ENCODE measurements around the gene AFG1L.
A peak's percentile ranks its signal among the peaks of the same experiment; 100 is the strongest.

Gene AFG1L

GRCh38 chr6:108561742-108562502, 267.1 kb downstream of the AFG1L start:
- peak overlapping the region; percentile 100 for H3K27ac ChIP-seq (ENCODE audit: low read depth, low read length)
- H3K4me3 ChIP-seq (ENCODE audit: low read depth in 1 of 2, low read length in 2 of 2) = peak overlapping the region; percentile 83 to 94
- H3K4me1 ChIP-seq (ENCODE audit: insufficient read depth, low read length) = peaks cover 34% of the 10 kb centered on the region
- H3K27me3 ChIP-seq (ENCODE audit: control insufficient read depth in 1 of 2, insufficient read depth in 2 of 2, low read length in 2 of 2) = no peaks in the 10 kb centered on the region
- H3K9ac ChIP-seq (ENCODE audit: low read length) = peak overlapping the region; percentile 79
- H3K9me3 ChIP-seq (ENCODE audit: low read length) = no peaks in the 10 kb centered on the region
- H3K36me3 ChIP-seq (ENCODE audit: insufficient read depth, low read length) = peaks cover under 1% of the 10 kb centered on the region

DNA sequence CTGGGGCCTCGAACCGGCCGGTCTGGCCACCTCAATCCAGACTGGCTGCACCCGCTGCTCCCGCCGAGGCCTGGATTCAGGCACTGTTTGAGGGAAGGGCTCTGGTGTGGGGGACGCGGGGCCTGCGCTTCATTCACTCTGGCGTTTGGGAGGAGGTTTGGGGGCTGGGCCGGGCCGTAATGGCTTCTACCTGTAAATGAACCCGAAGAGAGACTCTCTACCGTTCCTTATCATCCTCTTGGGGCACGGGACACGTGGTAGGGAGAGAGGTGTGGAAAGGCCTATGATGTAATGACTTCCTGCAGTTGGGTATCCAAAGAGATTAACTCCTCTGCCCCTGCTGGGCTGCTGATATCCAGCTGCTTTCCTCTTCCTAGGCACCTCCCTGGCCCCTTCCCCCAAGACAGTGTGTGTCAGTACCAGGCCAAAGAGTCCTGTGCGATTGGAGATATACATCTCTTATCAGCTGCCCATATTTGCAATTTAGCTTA, 267.7 kb downstream of the AFG1L start:
- Histone ChIP-seq H3K9me3 (ENCODE audit: low read length) (no peaks in the 10 kb centered on the region), H3K9ac (ENCODE audit: low read length) (peak overlapping the region; percentile 79), H3K4me3 (ENCODE audit: low read depth in 1 of 2, low read length in 2 of 2) (peak overlapping the region; percentile 83 to 94), H3K36me3 (ENCODE audit: insufficient read depth, low read length) (peaks cover 6% of the 10 kb centered on the region), H3K27me3 (ENCODE audit: control insufficient read depth in 1 of 2, insufficient read depth in 2 of 2, low read length in 2 of 2) (no peaks in the 10 kb centered on the region), H3K4me1 (ENCODE audit: insufficient read depth, low read length) (peaks cover 36% of the 10 kb centered on the region), H3K27ac (ENCODE audit: low read depth, low read length) (peak overlapping the region; percentile 100)

DNA sequence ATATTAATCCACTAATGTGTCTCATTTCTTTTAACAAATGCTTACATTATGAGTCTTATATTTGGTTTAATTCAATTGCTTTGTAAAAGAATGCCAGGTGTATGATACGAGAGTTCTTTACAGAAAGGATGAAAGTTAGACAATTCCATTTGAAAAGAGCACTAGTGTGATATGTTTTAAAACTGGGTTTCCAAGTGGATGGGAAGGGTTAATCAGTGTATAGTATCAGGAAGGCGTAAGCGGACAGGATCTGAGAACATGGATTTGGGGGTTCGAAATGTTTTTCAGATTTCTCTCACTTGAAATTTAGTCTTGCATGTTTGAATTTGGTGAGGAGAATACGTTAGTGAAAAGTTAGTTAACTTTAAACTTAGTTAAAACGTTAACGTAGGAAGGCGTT, 268.4 kb downstream of the AFG1L start:
- peak overlapping the region; percentile 79 for H3K9ac ChIP-seq (ENCODE audit: low read length)
- H3K4me1 ChIP-seq (ENCODE audit: insufficient read depth, low read length) = peaks cover 36% of the 10 kb centered on the region
- H3K27me3 ChIP-seq (ENCODE audit: control insufficient read depth in 1 of 2, insufficient read depth in 2 of 2, low read length in 2 of 2) = no peaks in the 10 kb centered on the region
- H3K9me3 ChIP-seq (ENCODE audit: low read length) = no peaks in the 10 kb centered on the region
- H3K4me3 ChIP-seq (ENCODE audit: low read depth in 1 of 2, low read length in 2 of 2) = peak overlapping the region; percentile 83 to 94
- peaks cover 6% of the 10 kb centered on the region for H3K36me3 ChIP-seq (ENCODE audit: insufficient read depth, low read length)
- peak overlapping the region; percentile 100 for H3K27ac ChIP-seq (ENCODE audit: low read depth, low read length)

GRCh38 chr6:108564178-108564577, 269.3 kb downstream of the AFG1L start:
- no peak overlapping the region for H3K9ac ChIP-seq (ENCODE audit: low read length)
- no peaks in the 10 kb centered on the region for H3K9me3 ChIP-seq (ENCODE audit: low read length)
- H3K27me3 ChIP-seq (ENCODE audit: control insufficient read depth in 1 of 2, insufficient read depth in 2 of 2, low read length in 2 of 2) = no peaks in the 10 kb centered on the region
- H3K4me3 ChIP-seq (ENCODE audit: low read depth in 1 of 2, low read length in 2 of 2) = no peak overlapping the region
- peak overlapping the region; percentile 8 for H3K27ac ChIP-seq (ENCODE audit: low read depth, low read length)
- peaks cover 9% of the 10 kb centered on the region for H3K36me3 ChIP-seq (ENCODE audit: insufficient read depth, low read length)
- peaks cover 36% of the 10 kb centered on the region for H3K4me1 ChIP-seq (ENCODE audit: insufficient read depth, low read length)

GRCh38 chr6:108565091-108565766, 270.4 kb downstream of the AFG1L start:
- H3K4me3 ChIP-seq (ENCODE audit: low read depth in 1 of 2, low read length in 2 of 2) = no peak overlapping the region
- no peaks in the 10 kb centered on the region for H3K27me3 ChIP-seq (ENCODE audit: control insufficient read depth in 1 of 2, insufficient read depth in 2 of 2, low read length in 2 of 2)
- no peak overlapping the region for H3K9ac ChIP-seq (ENCODE audit: low read length)
- H3K4me1 ChIP-seq (ENCODE audit: insufficient read depth, low read length) = peaks cover 36% of the 10 kb centered on the region
- no peaks in the 10 kb centered on the region for H3K9me3 ChIP-seq (ENCODE audit: low read length)
- H3K27ac ChIP-seq (ENCODE audit: low read depth, low read length) = peak overlapping the region; percentile 29
- peaks cover 17% of the 10 kb centered on the region for H3K36me3 ChIP-seq (ENCODE audit: insufficient read depth, low read length)

GRCh38 chr6:108565893-108566292, 271.0 kb downstream of the AFG1L start:
- H3K4me1 ChIP-seq (ENCODE audit: insufficient read depth, low read length) = peaks cover 36% of the 10 kb centered on the region
- no peak overlapping the region for H3K9ac ChIP-seq (ENCODE audit: low read length)
- peaks cover 24% of the 10 kb centered on the region for H3K36me3 ChIP-seq (ENCODE audit: insufficient read depth, low read length)
- H3K27me3 ChIP-seq (ENCODE audit: control insufficient read depth in 1 of 2, insufficient read depth in 2 of 2, low read length in 2 of 2) = no peaks in the 10 kb centered on the region
- H3K9me3 ChIP-seq (ENCODE audit: low read length) = no peaks in the 10 kb centered on the region
- peak overlapping the region; percentile 43 for H3K27ac ChIP-seq (ENCODE audit: low read depth, low read length)
- no peak overlapping the region for H3K4me3 ChIP-seq (ENCODE audit: low read depth in 1 of 2, low read length in 2 of 2)

DNA sequence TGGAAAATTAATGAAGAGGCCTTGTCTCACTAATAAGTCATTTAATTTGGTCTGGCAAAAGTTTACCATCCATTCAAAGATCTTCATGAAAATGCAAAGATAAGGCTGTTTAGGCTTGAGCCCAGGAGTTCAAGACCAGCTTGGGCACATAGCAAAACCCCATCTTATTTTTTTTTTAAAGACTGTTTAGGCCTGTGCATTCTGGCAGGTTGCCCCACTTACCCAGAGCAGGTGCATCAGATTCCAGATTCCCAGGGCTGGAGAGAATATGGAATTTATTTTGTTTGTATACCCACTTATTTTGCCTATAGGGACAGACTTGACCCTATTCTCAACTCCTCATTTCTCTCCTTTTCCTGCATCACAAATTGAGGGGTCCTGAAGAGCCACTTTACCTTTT, 271.6 kb downstream of the AFG1L start:
- Histone ChIP-seq H3K9ac (ENCODE audit: low read length) (no peak overlapping the region), H3K4me1 (ENCODE audit: insufficient read depth, low read length) (peaks cover 37% of the 10 kb centered on the region), H3K36me3 (ENCODE audit: insufficient read depth, low read length) (peaks cover 28% of the 10 kb centered on the region), H3K27me3 (ENCODE audit: control insufficient read depth in 1 of 2, insufficient read depth in 2 of 2, low read length in 2 of 2) (no peaks in the 10 kb centered on the region), H3K9me3 (ENCODE audit: low read length) (no peaks in the 10 kb centered on the region), H3K4me3 (ENCODE audit: low read depth in 1 of 2, low read length in 2 of 2) (no peak overlapping the region), H3K27ac (ENCODE audit: low read depth, low read length) (peak overlapping the region; percentile 43)

DNA sequence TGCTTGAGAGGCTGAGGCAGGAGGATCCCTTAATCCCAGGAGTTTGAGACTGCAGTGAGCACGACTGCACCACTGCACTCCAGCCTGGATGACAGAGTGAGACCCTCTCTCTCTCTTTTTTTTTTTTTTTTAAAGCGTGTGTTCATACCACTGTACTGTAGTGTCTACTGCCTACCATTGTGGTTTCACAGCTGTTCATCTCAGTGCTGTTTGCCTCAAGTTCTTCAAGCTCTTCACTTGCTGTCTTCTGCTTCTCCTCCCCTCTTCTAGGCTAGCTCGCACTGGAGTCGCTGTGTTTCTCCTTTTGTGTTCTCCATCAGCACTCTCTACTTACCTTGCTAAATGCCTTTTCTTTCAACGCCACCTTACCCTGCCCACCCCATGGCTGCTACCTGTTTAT, 273.2 kb downstream of the AFG1L start:
- no peaks in the 10 kb centered on the region for H3K9me3 ChIP-seq (ENCODE audit: low read length)
- no peak overlapping the region for H3K4me3 ChIP-seq (ENCODE audit: low read depth in 1 of 2, low read length in 2 of 2)
- peaks cover 37% of the 10 kb centered on the region for H3K36me3 ChIP-seq (ENCODE audit: insufficient read depth, low read length)
- H3K4me1 ChIP-seq (ENCODE audit: insufficient read depth, low read length) = peaks cover 45% of the 10 kb centered on the region
- no peaks in the 10 kb centered on the region for H3K27me3 ChIP-seq (ENCODE audit: control insufficient read depth in 1 of 2, insufficient read depth in 2 of 2, low read length in 2 of 2)
- H3K27ac ChIP-seq (ENCODE audit: low read depth, low read length) = no peak overlapping the region
- H3K9ac ChIP-seq (ENCODE audit: low read length) = no peak overlapping the region

DNA sequence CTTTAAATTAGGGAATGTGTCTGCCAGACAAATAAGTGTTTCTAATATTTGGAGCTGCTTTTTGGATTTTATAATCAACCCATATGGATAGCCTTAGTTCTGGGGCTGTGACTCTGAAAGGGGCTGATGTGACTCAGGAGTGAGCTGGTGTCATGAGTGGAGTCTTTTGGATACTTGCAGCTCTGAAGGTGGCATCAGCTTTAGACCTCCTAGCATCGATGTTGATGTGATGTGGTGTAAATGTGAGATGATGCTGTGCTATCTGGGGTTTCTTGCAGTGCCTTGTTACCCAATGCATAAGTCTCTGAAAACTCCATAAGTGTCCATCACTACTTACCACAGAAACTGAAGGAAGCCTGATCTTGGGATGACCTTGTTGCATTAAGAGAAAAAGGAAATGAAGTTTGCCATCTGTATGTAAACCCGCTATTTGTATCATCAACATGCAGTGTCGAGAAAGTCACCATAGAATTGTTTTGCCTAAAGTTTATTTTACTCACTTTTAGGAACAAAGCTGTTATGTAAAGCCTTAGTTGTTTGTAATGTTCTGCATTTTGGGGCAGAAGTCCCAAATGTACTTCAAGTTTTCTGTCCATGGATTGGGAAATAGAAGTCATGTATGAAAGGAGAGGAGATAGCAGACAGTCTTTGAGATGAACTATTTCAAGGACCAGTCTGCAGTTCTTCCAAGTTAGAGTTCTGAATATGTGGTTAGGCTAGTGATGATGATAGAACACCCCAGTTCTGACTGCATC, 273.9 kb downstream of the AFG1L start:
- Histone ChIP-seq H3K9ac (ENCODE audit: low read length) (no peak overlapping the region), H3K27ac (ENCODE audit: low read depth, low read length) (no peak overlapping the region), H3K9me3 (ENCODE audit: low read length) (no peaks in the 10 kb centered on the region), H3K27me3 (ENCODE audit: control insufficient read depth in 1 of 2, insufficient read depth in 2 of 2, low read length in 2 of 2) (no peaks in the 10 kb centered on the region), H3K4me3 (ENCODE audit: low read depth in 1 of 2, low read length in 2 of 2) (no peak overlapping the region), H3K4me1 (ENCODE audit: insufficient read depth, low read length) (peaks cover 45% of the 10 kb centered on the region), H3K36me3 (ENCODE audit: insufficient read depth, low read length) (peaks cover 37% of the 10 kb centered on the region)

DNA sequence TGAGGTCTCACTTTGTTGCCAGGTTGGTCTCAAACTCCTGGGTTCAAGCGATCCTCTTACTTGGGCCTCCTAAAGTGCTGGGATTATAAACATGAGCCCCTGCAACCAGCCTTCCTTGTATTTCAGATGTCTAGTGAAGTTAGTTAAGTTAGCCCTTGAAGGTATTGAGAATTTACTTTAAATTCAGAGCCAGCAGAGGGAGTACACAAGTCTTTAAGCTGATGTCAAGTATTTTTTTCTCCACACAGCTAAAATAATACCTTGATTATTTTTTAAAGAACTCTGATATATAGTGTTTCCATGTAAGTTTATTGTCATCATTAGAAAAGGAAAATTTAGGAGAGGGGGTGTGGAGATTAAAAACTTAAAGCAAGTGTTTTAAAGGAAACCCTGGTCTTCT, 275.7 kb downstream of the AFG1L start:
- H3K4me1 ChIP-seq (ENCODE audit: insufficient read depth, low read length) = peaks cover 45% of the 10 kb centered on the region
- no peaks in the 10 kb centered on the region for H3K27me3 ChIP-seq (ENCODE audit: control insufficient read depth in 1 of 2, insufficient read depth in 2 of 2, low read length in 2 of 2)
- no peak overlapping the region for H3K9ac ChIP-seq (ENCODE audit: low read length)
- no peak overlapping the region for H3K27ac ChIP-seq (ENCODE audit: low read depth, low read length)
- no peak overlapping the region for H3K4me3 ChIP-seq (ENCODE audit: low read depth in 1 of 2, low read length in 2 of 2)
- H3K9me3 ChIP-seq (ENCODE audit: low read length) = no peaks in the 10 kb centered on the region
- peaks cover 37% of the 10 kb centered on the region for H3K36me3 ChIP-seq (ENCODE audit: insufficient read depth, low read length)

GRCh38 chr6:108574457-108575141, 279.7 kb downstream of the AFG1L start:
- Histone ChIP-seq H3K4me3 (ENCODE audit: low read depth in 1 of 2, low read length in 2 of 2) (no peak overlapping the region), H3K9ac (ENCODE audit: low read length) (no peak overlapping the region), H3K36me3 (ENCODE audit: insufficient read depth, low read length) (peaks cover 23% of the 10 kb centered on the region), H3K27me3 (ENCODE audit: control insufficient read depth in 1 of 2, insufficient read depth in 2 of 2, low read length in 2 of 2) (no peaks in the 10 kb centered on the region), H3K27ac (ENCODE audit: low read depth, low read length) (no peak overlapping the region), H3K4me1 (ENCODE audit: insufficient read depth, low read length) (peaks cover 65% of the 10 kb centered on the region), H3K9me3 (ENCODE audit: low read length) (no peaks in the 10 kb centered on the region)

All from muscle layer of colon (tissue), 2 donors.